NCI-H345 (cell line): Measurements from ENCODE around the gene CLEC1A.
"Not testable (repeated sequence)": the region's sequence is repeated elsewhere in the genome, so short reads cannot be mapped to it uniquely, and the experiment has no call there.

Experiments used
- DNase-seq: peaks from one replicate; lab custom pipeline; 2025; lab: John Stamatoyannopoulos, UW

The CLEC1A gene

GRCh38 chr12:10042167-10042566, 56.6 kb downstream of the CLEC1A start:
- no peak for DNase-seq

GRCh38 chr12:10033783-10034545, 64.8 kb downstream of the CLEC1A start:
- DNase-seq: no peak

GRCh38 chr12:10031771-10032175, 67.0 kb downstream of the CLEC1A start:
- no peak for DNase-seq

- no peak for DNase-seq
These were observed 67.5 kb downstream of the CLEC1A start for GRCh38 chr12:10031321-10031720.

- DNase-seq: no peak
These were observed 68.3 kb downstream of the CLEC1A start, which contains the start of gene CLEC9A for GRCh38 chr12:10030446-10030845. Gene CLEC9A (plus strand): TSS chr12:10030682. CDS start chr12:10052688, 22,006 bp downstream.

- DNase-seq: no peak
These were observed 71.1 kb downstream of the CLEC1A start for GRCh38 chr12:10027721-10028120.

GRCh38 chr12:10027311-10027710, 71.5 kb downstream of the CLEC1A start:
- DNase-seq: no peak

- DNase-seq: not testable (repeated sequence)
These were observed 72.1 kb downstream of the CLEC1A start for GRCh38 chr12:10026666-10027065.

- DNase-seq: no peak
These were observed 73.5 kb downstream of the CLEC1A start for GRCh38 chr12:10025236-10025635.

- no peak for DNase-seq
These were observed 77.4 kb downstream of the CLEC1A start for GRCh38 chr12:10021342-10021741.
